ENCODE data around the gene CRHBP. TPM values are rescaled to one million over a fixed set of nuclear protein-coding genes. Genes with fewer than 3 reads are reported as not detected.
A peak's percentile ranks its signal among the peaks of the same experiment; 100 is the strongest.

CRHBP gene
- total RNA-seq, 1 donor from 2014 or later, result 4.7 TPM

GRCh38 chr5:76918539-76918938 lies 34.3 kb upstream of the CRHBP start:
- TF ChIP-seq EZH2 (IDR thresholded peaks at IDR 0.05; ENCODE audit: insufficient read depth, low read length) (no peak), CTCF (IDR thresholded peaks at IDR 0.05; ENCODE audit: insufficient read depth, low read depth, low read length) (no peak)
- no peak for FAIRE-seq
- Histone ChIP-seq H3K36me3 (ENCODE audit: insufficient read depth, low read length) (no peaks in the 10 kb centered on the region), H3K4me1 (ENCODE audit: insufficient read depth, low read length) (no peaks in the 10 kb centered on the region), H3K27ac (ENCODE audit: low read depth, low read length) (no peak overlapping the region), H3K4me3 (ENCODE audit: insufficient read depth, low read depth, low read length) (no peak overlapping the region), H3K4me2 (ENCODE audit: low read length) (no peak overlapping the region), H2AFZ (ENCODE audit: low read depth, low read length) (no peak overlapping the region), H3K9ac (ENCODE audit: low read length) (no peak overlapping the region), H3K79me2 (ENCODE audit: insufficient read depth, low read length) (no peaks in the 10 kb centered on the region), H4K20me1 (ENCODE audit: insufficient read depth, low read length) (no peaks in the 10 kb centered on the region), H3K9me3 (ENCODE audit: insufficient read depth, low read depth, low read length) (no peaks in the 10 kb centered on the region), H3K27me3 (ENCODE audit: insufficient read depth, low read length) (no peaks in the 10 kb centered on the region)
- Mint-ChIP-seq H3K9me3 (ENCODE audit: unreplicated experiment) (peaks cover 3% of the 10 kb centered on the region), H3K4me3 (ENCODE audit: unreplicated experiment) (no peak overlapping the region), H3K27me3 (ENCODE audit: low read depth, unreplicated experiment) (peaks cover 3% of the 10 kb centered on the region), H3K27ac (ENCODE audit: unreplicated experiment) (no peak overlapping the region), H3K4me1 (ENCODE audit: low read depth, unreplicated experiment) (no peaks in the 10 kb centered on the region), H3K36me3 (ENCODE audit: low read depth, unreplicated experiment) (no peaks in the 10 kb centered on the region)
- no peak for DNase-seq (ENCODE audit: low read depth)

- TF ChIP-seq EZH2 (IDR thresholded peaks at IDR 0.05; ENCODE audit: insufficient read depth, low read length) (no peak), CTCF (IDR thresholded peaks at IDR 0.05; ENCODE audit: insufficient read depth, low read depth, low read length) (no peak)
- no peaks in the 10 kb centered on the region for H3K9me3 Mint-ChIP-seq (ENCODE audit: unreplicated experiment)
- H3K4me3 ChIP-seq (ENCODE audit: insufficient read depth, low read depth, low read length), result no peak overlapping the region
- no peaks in the 10 kb centered on the region for H3K36me3 Mint-ChIP-seq (ENCODE audit: low read depth, unreplicated experiment)
- no peaks in the 10 kb centered on the region for H3K27me3 ChIP-seq (ENCODE audit: insufficient read depth, low read length)
- DNase-seq (ENCODE audit: low read depth) (no peak), FAIRE-seq (no peak)
- no peaks in the 10 kb centered on the region for H3K79me2 ChIP-seq (ENCODE audit: insufficient read depth, low read length)
- no peaks in the 10 kb centered on the region for H3K9me3 ChIP-seq (ENCODE audit: insufficient read depth, low read depth, low read length)
- no peak overlapping the region for H2AFZ ChIP-seq (ENCODE audit: low read depth, low read length)
- H3K27ac ChIP-seq (ENCODE audit: low read depth, low read length), result no peak overlapping the region
- H3K4me1 ChIP-seq (ENCODE audit: insufficient read depth, low read length), result no peaks in the 10 kb centered on the region
- H3K9ac ChIP-seq (ENCODE audit: low read length), result no peak overlapping the region
- H4K20me1 ChIP-seq (ENCODE audit: insufficient read depth, low read length), result no peaks in the 10 kb centered on the region
- H3K27me3 Mint-ChIP-seq (ENCODE audit: low read depth, unreplicated experiment), result peaks cover 3% of the 10 kb centered on the region
- no peaks in the 10 kb centered on the region for H3K4me1 Mint-ChIP-seq (ENCODE audit: low read depth, unreplicated experiment)
- H3K4me3 Mint-ChIP-seq (ENCODE audit: unreplicated experiment), result no peak overlapping the region
- H3K36me3 ChIP-seq (ENCODE audit: insufficient read depth, low read length), result no peaks in the 10 kb centered on the region
- no peak overlapping the region for H3K4me2 ChIP-seq (ENCODE audit: low read length)
- no peak overlapping the region for H3K27ac Mint-ChIP-seq (ENCODE audit: unreplicated experiment)
Observed at GRCh38 chr5:76920491-76920890, 32.4 kb upstream of the CRHBP start.

- Mint-ChIP-seq H3K4me3 (ENCODE audit: unreplicated experiment) (no peak overlapping the region), H3K27me3 (ENCODE audit: low read depth, unreplicated experiment) (peaks cover 2% of the 10 kb centered on the region), H3K9me3 (ENCODE audit: unreplicated experiment) (no peaks in the 10 kb centered on the region), H3K27ac (ENCODE audit: unreplicated experiment) (no peak overlapping the region), H3K36me3 (ENCODE audit: low read depth, unreplicated experiment) (no peaks in the 10 kb centered on the region), H3K4me1 (ENCODE audit: low read depth, unreplicated experiment) (no peaks in the 10 kb centered on the region)
- no peaks in the 10 kb centered on the region for H3K9me3 ChIP-seq (ENCODE audit: insufficient read depth, low read depth, low read length)
- peaks cover 5% of the 10 kb centered on the region for H3K4me1 ChIP-seq (ENCODE audit: insufficient read depth, low read length)
- no peaks in the 10 kb centered on the region for H4K20me1 ChIP-seq (ENCODE audit: insufficient read depth, low read length)
- no peaks in the 10 kb centered on the region for H3K79me2 ChIP-seq (ENCODE audit: insufficient read depth, low read length)
- peak overlapping the region; percentile 60 for H2AFZ ChIP-seq (ENCODE audit: low read depth, low read length)
- H3K27ac ChIP-seq (ENCODE audit: low read depth, low read length), result no peak overlapping the region
- no peak overlapping the region for H3K4me3 ChIP-seq (ENCODE audit: insufficient read depth, low read depth, low read length)
- DNase-seq (ENCODE audit: low read depth), result no peak
- no peak for TF ChIP-seq EZH2 (IDR thresholded peaks at IDR 0.05; ENCODE audit: insufficient read depth, low read length)
- no peak for TF ChIP-seq CTCF (IDR thresholded peaks at IDR 0.05; ENCODE audit: insufficient read depth, low read depth, low read length)
- H3K4me2 ChIP-seq (ENCODE audit: low read length), result peak overlapping the region; percentile 61
- no peaks in the 10 kb centered on the region for H3K27me3 ChIP-seq (ENCODE audit: insufficient read depth, low read length)
- no peak for FAIRE-seq
- no peaks in the 10 kb centered on the region for H3K36me3 ChIP-seq (ENCODE audit: insufficient read depth, low read length)
- H3K9ac ChIP-seq (ENCODE audit: low read length), result peak overlapping the region; percentile 13
Observed at GRCh38 chr5:76926329-76927105, 26.3 kb upstream of the CRHBP start.

Data from astrocyte (in vitro differentiated cells and primary cell).